KOPT-K1 (cell line): ENCODE data around the gene STK32C.

Source experiments
- H3K27ac ChIP-seq: fragments of 200-600 bp; sonication (generic); 2 replicates; pipeline ENCODE4 v1.5.1; 2016; ENCODE audit warnings: antibody characterized with exemption, mild to moderate bottlenecking, low read depth, low read length; ENCODE audit not compliant: poor library complexity, severe bottlenecking
- H3K36me3 ChIP-seq: fragments of 200-600 bp; sonication (generic); 2 replicates; pipeline ENCODE4 v1.5.1; 2017; ENCODE audit warnings: antibody characterized with exemption, mild to moderate bottlenecking, low read length, moderate library complexity; ENCODE audit not compliant: insufficient read depth
- H3K9me3 ChIP-seq: fragments of 200-600 bp; sonication (generic); 2 replicates; pipeline ENCODE4 v1.5.1; 2017; ENCODE audit warnings: antibody characterized with exemption, low read length, mild to moderate bottlenecking; ENCODE audit not compliant: insufficient read depth, poor library complexity, severe bottlenecking

Gene STK32C

DNA sequence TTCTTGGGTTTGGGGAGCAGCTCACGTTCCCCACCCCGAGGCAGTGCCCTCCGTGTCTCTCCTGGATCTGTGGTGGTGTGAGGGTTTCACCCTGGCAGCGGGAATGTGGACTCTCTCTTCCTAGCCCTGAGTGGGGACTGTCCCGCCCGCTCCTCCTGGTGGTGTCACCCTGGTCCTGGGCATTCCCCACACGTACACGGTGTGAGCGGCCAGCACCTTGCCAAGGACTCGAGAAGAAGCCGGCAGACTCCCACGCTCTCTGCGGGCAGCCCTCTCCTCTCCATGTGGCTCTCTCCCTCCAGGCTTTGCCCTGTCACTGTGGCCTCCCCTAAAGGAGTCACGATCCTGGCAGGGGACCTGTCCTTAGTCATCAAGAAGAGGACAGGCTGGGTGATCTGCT lies 97.0 kb downstream of the STK32C start:
- H3K36me3 ChIP-seq = no peaks in the 10 kb centered on the region
- H3K27ac ChIP-seq = no peak overlapping the region
- H3K9me3 ChIP-seq = peaks cover 24% of the 10 kb centered on the region

DNA sequence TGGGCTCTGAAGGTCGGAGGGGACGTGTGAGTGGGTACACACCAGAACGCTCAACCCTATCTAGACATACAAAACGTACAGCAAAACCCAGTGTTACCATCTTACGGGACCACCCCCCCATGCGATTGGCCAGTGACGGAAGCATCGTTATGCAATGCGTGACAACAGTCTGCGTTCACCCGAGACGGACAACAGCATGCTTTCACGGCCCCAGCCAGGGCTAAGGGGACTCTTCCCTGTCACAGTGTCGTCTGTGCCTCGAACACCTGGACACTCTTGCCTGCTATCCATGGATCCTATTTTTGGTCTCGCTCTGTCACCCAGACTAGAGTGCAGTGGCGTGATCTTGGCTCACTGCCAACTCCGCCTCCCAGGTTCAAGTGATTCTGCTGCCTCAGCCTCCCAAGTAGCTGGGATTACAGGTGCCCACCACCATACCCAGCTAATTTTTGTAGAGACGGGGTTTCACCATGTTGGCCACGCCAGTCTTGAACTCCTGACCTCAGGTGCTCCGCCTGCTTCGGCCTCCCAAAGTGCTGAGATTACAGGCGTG lies 97.7 kb downstream of the STK32C start:
- Histone ChIP-seq H3K27ac (no peak overlapping the region), H3K9me3 (peaks cover 17% of the 10 kb centered on the region), H3K36me3 (no peaks in the 10 kb centered on the region)

DNA sequence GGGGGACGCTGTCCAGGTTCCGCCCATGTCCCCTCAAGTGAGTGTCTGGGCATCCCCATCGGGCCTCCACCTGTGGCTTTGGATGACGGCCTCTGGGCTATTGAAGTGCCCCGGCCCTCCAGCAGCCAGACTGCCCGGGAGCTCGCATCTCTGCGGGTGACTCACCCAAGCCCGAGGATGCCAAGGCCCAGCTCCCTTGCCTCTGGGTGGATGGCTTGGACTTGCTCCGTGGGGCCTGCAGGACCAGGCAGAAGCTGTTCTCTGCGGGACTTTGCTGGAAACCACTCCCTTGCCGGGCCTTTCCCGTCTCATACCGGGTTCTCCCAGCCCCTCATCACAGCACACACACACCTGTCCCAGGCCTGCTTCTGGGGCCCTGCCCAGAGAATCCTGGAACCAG lies 98.6 kb downstream of the STK32C start:
- H3K36me3 ChIP-seq = no peaks in the 10 kb centered on the region
- peaks cover 9% of the 10 kb centered on the region for H3K9me3 ChIP-seq
- no peak overlapping the region for H3K27ac ChIP-seq

DNA sequence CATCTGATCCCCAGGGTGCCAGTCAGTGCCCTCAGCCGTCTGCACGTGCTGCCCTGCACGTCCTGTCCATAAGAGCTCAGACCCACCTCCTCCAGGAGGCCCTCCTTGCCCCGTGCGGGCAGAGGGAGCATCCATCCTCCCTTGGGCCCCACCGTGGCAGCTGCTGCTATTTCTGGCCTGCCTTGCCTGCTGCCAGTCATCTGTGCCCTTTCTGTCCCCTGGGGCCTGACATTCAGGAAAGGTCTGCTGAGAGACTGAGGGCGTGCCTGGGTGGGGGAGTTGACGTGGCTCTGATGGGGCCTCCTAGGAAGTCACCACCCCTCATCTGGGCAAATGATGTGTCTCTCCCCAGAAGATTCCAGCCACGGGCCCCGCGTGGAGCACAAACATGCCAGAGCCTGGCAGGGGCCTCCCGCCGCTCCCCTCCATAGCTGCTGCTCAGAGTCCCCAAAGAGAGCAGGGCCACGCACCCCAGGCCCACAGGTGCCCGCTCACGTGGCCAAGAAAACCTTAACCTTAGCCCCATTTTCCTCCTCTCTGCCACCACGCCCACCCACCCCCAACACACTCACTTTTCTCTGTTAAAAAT lies 99.2 kb downstream of the STK32C start:
- H3K27ac ChIP-seq = no peak overlapping the region
- H3K36me3 ChIP-seq = no peaks in the 10 kb centered on the region
- H3K9me3 ChIP-seq = peaks cover 3% of the 10 kb centered on the region

DNA sequence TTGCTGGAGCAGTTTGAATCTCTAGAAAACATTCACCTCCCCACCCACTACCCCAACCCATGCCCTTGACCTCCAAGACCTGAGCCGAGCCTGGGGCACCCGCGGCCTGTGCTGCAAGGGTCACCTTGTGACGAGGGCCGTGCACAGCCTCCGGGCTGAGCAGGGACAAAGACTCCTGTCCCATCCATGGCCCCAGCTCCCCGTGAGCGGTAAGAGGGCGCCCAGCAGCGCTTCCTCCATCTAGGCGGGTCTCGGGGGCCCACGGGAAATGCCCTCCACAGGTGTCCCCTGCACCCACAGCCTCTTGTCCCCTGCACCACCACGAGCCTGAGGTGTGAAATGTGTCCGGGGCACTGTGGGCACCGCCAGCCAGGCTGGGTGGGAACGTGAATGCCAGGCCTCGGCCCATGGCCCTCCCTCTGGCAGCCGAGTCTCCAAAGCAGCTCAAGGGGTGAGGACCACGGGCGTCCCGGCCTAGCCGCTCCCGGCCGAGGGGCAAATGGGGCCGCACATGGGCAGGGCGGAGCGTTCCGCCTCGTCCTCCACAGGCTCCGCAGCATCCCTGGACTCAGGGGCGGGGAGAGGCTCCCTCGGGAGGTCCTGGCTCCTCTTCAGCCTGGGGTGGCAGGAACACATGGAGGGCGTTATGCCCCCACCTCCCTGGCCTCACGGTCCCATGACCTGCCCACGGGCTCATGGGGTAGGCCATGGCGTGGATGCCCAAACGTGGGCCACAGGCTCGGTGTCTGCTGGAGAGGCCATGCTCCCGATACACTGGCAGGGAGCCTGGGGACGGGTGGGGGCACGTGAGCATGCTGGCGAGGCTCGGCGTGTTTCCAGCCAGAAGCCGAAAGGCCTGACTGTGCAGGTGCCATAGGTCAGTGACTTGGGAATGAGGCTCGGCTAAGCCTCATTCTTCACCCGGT lies 100.0 kb downstream of the STK32C start:
- no peaks in the 10 kb centered on the region for H3K9me3 ChIP-seq
- H3K36me3 ChIP-seq = no peaks in the 10 kb centered on the region
- H3K27ac ChIP-seq = no peak overlapping the region

DNA sequence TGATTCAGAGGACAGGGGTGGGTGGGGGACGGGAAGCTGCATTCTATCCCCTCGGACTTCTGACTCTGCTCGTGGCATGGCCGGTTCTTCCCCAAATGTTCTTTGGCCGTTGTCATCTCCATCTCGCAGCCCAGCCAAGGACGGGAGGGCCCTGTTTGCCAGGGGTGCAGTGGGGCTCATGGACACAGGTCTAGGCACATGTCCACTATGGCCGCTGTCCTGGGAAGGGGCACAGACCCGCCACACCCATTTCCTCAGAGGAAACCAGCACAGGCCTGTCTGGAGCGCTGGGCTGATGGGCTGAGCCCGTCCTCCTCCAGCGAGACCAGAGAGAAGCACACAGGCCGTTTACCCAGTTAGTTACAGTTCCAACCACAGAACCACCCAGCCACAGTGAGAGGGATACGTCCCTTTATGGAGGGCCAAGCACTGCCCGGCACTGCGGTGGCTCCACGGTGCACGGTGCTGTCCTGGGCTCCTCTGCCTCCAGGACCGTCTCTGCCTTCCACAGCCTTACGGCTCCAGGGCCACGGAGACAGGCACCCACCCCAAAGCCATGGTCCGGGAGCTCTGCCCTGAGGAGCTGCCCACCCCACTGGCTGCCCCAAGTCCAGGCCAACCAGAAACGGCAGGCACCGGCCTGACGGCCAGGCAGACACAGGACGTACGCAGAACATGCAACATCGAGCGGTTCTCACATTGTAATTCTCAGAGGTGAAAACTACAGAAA lies 100.8 kb downstream of the STK32C start:
- Histone ChIP-seq H3K27ac (no peak overlapping the region), H3K9me3 (no peaks in the 10 kb centered on the region), H3K36me3 (no peaks in the 10 kb centered on the region)

DNA sequence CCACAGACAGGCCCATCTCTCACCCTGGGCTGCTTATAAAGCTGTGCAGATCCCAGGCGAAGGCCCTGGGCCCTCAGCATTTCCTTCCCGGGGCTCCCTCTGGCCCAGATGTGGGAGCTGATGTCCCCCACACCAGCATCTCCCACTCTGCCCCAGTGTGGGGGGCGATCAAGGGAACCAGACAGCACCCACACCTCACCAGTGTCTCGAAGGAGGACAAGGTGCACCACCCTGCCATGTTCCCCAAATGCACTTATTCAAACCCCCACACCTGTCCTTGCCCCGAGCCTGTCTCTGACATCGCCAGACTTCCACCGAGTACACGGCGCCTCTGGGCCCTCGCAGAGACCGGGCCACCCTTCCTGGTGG lies 101.4 kb downstream of the STK32C start:
- no peaks in the 10 kb centered on the region for H3K36me3 ChIP-seq
- H3K27ac ChIP-seq = no peak overlapping the region
- H3K9me3 ChIP-seq = no peaks in the 10 kb centered on the region

DNA sequence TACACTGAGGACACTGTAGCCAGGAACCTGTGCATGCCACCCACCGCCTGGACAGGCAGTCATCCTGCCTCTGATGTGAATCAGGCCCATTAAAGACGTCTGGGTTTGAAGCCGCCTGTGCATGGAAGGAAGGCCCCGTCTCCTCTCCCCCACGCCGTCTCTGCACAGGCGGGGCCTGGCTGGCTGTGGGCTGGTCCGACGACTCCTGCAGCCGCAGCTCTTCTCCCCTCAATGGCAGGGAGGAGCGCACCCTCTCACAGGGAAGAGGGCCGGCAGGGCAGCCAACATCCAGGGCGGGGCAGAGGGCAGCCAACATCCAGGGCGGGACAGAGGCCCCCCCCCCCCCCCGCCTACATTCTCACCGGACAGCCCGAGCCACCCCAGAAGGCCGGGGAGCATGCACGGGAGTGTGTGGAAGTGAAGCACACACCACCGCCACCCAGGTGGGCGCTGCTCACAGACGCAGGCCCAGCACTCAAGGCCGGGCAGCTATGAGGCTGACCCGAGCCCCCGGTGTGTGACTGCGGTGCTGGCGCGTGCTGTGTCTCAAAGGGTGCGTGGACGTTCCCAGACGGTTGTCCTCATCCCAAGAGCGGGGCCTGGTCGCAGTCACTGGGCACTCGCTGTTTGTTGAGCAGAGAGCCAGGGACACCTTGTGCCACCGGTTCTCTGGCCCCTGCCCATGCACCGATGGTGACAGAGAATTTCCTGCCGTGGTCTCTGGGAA lies 101.9 kb downstream of the STK32C start:
- Histone ChIP-seq H3K9me3 (no peaks in the 10 kb centered on the region), H3K27ac (no peak overlapping the region), H3K36me3 (no peaks in the 10 kb centered on the region)

DNA sequence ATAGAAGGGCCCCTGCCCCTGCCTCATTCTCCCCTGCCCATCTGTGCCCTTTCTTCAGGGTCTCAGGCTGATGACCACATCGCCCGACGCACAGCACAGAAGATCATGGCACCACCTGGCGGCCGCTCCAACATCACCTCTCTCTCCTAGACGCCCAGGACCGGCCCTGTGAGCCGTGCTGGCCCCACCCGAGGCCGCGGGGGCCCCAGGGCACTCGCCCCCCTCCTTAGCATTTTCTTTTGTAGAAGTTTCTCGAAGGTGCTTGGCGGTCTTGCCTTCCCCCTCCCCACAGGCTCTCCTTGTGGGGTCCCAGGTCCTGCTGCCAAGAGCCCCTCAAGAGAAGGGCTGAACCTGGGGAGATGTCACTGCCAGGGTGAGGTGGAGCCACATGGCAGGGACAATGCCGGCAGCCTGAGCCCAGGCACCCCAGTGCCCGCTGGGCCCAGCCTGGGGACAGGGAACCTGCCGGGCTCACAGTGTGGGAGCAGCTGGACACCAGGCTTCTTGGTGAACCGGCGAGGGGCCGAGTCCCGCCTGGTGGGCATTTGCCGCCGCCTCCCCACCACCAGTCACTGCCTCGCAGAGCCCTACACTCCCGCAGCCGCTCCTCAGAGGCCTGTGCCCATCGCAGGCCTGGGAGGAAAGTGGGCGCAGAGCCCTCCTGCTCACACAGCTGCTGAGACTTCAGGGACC lies 102.8 kb downstream of the STK32C start:
- no peak overlapping the region for H3K27ac ChIP-seq
- no peaks in the 10 kb centered on the region for H3K9me3 ChIP-seq
- H3K36me3 ChIP-seq = no peaks in the 10 kb centered on the region

DNA sequence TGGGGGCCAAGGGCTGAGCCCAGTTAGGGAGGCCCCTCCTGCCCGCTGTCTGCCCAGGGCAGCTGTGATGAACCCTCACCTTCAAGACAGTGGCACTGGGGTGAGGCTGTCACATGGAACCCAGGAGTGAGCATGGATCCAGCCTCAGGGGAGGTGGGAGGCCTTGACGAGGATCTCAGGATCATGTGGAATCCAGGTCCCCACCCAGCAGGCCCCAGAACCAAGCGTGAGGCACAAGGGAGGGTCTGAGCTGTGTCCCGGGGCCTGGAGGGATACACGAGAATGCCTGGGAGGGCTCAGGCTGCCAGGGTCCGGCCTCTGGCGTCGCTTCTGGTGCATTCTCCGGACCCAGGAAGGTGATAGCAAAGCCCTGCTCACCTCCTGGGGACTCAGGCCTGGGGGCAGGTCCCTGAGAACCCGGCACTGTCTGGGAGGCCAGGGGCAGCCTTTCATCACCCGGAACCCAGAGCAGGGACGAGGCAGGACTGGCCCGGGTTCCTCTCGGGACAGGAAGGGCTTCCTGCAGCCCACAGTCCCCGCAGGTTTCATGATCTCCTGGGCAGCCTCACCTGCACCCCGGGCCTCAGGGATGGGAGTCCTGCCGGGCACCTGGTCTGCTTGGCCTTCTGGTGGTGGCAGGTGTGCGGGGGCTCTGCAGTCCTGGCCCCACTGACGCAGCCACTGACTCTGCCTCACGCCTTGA lies 103.5 kb downstream of the STK32C start:
- Histone ChIP-seq H3K9me3 (no peaks in the 10 kb centered on the region), H3K36me3 (no peaks in the 10 kb centered on the region), H3K27ac (no peak overlapping the region)

DNA sequence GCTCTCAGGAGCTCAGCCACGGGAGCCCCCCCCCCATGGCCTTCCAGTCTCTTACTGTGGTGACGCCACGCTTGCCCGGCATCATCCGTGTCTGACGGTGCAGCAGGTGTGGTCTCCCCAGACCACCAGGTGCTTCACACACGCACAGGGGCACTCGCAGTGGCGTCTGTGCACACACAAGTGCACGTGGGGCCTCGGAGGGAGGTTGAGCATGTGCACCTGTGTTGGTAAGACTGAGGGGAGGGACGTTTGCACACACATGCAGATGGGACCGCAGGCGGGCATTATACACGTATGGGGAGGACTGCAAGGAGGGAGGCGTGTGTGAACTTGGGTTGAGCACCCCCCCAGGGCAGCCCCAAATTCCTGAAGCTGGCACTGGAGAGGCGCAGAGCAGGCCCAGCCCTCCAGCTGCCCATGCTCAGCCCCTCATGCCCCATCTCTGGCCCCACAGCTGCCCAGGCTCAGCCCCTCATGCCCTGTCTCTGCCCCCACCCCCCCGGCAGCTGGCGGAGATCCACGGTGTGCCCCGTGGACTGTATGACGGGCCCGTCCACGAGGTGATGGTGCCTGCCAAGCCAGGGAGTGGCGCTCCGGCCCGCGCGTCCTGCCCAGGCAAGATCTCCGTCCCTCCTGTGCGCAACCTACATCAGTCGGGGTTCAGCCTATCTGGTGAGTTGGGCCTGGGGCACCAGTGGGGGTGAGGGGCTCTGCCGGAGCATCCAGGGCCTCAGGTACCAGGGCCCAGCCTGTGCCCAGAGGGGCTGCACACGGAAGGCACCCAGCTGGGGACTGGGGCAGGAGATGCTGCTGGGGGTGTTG lies 104.3 kb downstream of the STK32C start:
- H3K27ac ChIP-seq = no peak overlapping the region

DNA sequence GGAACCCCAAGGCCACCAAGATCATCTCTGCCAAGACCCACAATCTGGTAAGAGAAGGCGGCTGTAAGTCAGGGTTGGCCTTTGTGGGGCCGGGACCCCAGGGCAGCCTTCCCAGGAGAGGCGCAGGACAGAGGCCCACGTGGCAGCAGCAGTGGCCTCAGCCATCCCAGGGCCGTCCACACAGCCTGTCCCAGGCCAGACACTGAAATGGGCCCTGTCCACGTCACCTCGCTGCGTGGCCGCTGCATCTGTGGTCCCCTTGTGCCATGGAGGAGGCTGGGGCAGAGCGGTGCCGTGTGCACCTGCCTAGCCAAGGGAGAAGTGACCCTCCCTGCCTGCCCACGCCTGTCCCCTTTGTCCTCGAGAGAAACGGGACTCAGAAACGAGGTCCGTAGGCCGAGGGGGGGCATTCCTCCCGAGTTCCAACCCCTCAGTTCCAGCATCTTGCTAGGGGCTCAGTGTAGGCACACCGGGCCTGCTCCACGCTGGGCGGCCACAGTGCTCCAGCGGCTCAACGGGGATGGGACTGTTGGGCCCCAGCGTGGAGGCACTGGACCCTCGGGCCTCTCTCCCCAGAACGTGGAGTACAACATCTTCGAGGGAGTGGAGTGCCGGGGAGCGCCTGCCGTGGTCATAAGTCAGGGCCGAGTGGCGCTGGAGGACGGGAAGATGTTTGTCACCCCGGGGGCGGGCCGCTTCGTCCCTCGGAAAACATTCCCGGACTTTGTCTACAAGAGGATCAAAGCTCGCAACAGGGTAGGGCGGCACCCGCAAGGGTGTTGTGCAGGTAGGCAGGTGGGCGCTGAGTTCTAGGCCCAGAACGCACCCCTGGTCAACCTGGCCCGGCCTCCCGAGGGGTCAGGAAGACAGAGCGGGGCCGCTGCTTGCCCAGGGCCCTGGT lies 105.4 kb downstream of the STK32C start:
- no peaks in the 10 kb centered on the region for H3K36me3 ChIP-seq
- H3K27ac ChIP-seq = no peak overlapping the region
- H3K9me3 ChIP-seq = no peaks in the 10 kb centered on the region

More for the DNA sequence above, 104.3 kb downstream of the STK32C start:
- H3K36me3 ChIP-seq = no peaks in the 10 kb centered on the region
- H3K9me3 ChIP-seq = no peaks in the 10 kb centered on the region
